NCI-H345 (cell line): ENCODE measurements around the gene SCFD2.

Experiments used
- DNase-seq: peaks from one replicate; lab custom pipeline; 2025; lab: John Stamatoyannopoulos, UW

Gene SCFD2

DNA sequence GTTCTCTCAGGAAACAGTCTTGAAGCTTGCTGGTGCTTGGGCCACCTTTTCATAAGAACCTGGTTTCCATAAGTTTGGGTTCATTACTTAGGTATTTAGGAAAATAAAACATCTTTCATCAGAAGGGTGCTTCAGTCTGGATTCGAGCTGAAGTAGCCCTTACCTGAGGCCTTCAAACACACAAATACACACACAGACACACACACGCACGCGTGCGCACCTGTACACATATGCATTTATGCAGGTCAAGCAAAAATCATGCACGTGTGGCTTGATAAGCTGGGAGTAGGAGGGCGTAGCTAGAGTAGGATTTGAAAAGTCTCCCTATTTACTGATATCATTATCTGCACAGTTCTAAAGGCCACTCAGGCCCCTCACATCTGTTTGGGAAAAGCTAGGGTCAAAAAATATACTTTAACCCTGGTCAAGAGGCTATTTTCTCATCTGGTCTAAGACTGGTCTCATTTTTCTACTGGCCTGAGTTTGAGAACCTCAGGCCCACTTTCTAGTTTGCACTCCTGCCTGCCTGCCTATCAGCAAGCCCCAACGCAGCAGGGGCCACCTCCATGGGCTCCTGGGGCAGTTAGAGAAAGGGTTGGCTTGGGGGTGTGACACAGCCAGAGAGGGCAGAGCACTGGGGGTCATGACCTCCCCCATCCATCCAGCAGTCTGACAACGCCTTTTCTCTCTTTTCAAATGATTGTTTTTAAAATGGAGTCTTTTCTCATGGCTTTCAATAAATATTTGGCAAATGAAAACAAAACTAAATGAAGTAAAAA is 439.5 kb downstream of the SCFD2 start:
- no peak for DNase-seq

DNA sequence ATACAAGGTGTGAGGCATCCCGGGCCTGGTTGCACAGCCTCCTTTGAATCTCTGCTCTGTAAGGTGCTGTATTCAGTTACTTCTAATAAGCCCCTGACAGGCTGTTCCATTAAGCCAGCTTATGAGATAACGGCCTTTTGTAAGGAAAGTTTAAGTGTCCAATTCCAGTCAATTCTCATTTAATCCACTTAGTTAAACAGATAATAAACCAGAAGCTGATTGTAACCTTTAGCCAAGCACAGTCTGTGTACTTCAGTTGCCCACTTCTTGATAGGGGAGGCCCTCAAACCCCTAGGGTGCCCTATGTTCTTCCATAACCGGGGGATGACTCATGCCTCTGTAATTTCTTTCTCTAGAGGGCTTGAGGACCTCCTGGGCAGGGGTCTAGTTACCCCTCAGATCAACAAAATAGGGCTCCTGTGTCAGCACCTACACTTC is 440.3 kb downstream of the SCFD2 start:
- DNase-seq: peak; percentile 54

DNA sequence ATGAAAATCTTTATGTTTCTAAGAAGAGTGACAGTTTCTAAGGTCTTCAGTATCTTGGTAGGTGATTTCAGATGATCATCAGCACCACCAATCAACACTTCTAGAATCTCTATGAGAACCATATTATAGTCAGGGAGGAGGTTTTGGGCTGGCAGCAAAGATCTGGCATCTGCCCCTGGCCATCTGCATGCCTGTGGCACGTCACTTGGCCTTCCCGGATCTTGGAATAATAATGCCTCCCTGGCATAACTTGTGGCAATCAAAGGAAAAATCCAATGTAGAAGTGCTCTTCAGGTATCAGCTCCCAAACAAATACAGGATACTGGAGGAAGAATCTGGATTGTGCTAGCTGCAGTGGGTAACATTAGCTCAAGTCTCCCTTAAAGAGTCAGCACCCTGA is 446.4 kb downstream of the SCFD2 start:
- DNase-seq: no peak

DNA sequence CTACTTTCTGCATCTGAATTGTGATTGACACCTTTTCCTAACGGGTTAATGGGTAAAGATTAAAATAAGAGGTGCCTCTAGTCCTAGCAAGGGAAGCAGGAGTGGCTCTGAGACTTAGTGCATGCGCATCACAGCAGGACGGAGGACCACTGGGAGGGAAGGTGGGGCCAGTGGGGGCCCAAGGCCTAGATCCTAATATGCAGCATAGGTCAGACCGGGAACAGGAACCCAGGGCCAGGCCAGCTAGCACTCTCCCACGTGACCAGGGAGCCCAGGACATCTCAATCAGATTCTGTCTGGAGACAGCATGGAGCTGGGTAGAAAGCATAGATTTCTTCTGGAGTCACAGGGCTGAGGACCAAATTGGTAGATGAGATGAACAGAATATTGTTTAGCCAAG is 448.0 kb downstream of the SCFD2 start:
- DNase-seq: no peak

DNA sequence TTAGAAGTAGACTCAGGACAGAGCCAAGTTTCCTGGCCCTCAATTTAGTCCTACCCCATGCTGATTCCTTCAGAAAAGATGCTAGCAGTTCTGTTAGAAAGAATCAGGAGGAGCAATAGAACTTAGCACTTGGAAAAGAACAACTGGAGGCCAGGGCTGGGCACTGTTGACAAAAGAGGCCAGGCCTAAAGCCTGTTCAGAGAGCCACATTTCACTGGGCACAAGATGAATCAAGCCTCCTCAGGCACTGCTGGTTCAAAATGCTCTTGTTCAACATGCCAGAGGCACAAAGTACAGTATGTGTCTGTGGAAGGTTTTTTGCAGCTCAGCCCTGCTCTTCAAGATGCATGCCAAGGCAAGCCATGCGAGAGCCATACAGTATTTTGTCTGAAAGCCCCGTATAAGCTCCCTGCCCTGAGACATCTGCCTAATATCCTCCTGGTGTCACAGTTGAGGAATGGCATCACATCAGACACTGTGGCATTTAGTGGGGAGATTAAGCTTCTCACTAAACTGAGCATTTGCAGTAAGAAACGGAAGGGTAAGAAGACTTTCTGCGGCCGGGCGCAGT is 450.0 kb downstream of the SCFD2 start:
- DNase-seq: no peak

DNA sequence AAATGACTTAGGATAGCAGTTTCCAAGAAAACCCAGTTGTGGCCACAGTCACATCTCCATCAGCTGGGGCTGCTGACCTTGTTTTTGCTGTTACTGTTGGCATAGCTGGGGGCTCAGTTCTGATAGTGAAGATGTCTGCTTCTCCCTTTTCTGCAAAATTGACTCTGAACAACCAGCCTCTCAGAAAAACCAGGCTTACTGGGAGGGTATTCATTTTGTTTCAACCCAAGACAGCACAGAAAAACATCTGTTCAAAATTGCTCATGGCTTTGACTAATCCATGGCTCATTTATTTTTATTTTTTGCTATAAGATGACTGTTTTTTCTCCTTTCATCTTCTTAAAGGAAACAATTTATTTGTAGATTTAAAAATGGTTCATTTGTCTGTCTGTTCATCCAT is 450.7 kb downstream of the SCFD2 start:
- no peak for DNase-seq

DNA sequence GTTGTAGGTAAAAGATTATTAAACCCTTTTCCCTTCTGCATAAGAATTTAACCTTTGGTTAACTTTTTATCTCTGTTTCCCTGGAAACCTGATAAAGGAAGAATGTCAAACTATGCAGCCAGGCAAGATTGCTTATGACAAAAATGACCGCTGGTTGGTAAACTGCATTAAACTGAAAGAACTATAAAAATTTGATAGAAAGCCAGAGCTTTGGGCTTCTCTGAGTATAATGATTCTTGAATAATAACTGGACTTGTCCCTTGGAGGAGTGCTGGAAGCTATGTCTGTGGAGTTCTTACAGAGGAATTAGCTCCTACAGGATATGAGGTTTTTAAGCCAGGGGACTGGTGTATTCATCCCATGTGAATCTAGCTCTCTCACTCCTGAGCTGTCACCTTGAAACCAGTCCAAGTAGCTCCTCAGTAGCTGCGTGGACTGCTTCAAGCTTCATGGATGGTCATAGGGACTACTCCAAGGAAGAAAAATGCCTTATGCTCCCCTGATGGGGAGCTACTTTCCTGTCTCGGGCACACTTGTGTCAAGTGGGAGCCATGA is 451.7 kb downstream of the SCFD2 start:
- DNase-seq: no peak

DNA sequence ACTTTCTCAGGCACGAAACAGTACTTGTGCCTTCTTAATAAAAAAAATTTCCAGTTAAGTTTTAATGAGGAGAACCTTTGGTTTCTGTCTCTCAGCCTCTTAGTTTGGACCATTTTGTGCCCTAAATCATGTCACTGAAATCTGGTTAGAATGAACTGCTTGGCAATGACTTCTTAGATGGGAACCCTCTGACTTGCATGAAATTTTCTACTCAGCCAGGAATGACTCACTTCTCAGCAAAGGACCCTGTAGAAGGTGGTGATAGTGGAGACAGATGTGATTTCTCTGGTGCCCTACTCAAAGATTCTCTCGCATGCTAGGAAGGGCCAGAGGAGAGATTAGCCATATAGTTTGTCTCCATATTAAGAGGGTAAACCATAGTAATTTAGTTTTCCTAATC is 453.3 kb downstream of the SCFD2 start:
- DNase-seq: no peak

DNA sequence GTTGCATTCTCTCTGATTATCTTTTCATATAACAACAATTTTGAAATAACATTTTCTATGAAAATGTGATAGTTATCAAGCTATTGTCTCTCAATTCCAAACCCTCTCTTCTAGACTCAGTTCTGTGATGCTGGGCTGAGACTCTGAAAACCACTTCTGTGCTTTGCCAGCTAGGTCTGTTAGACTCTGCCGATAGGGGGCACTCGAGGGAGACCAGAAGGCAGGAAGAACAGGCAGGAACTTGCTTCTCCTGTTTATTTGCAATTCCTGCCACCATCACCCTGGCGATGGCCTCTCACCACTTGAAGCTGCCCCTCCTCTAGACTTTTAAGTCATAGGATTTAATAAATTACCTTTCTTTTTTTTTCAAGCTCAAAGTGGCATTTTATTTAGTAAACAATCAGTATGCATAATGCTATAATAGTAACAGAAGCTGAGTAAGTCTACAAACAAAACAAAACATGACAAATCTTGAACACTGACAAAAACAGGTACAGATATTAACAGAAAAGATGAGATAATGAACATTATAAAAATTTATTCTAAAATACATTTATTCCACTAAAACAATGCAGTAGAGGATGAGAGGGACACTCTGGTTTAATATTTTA is 454.1 kb downstream of the SCFD2 start:
- peak; percentile 63 for DNase-seq

DNA sequence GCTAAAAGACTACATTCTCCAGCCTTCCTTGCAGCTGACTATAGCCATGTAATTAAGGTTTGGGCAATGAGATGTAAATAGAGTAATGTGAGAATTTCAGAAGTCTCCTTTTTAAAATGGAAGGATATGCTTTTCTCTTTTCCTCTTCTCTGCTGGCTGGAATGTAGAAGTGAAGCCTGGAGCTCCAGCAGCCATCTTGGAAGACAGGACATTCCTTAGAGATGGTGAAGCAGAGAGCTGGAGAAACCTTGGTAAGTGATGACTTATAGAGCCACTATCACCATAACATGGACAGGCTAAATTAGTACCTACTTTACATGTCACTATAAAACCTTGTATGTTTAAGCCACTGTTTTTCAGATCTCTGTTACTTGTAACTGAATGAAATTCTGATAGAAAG is 455.7 kb downstream of the SCFD2 start:
- no peak for DNase-seq

DNA sequence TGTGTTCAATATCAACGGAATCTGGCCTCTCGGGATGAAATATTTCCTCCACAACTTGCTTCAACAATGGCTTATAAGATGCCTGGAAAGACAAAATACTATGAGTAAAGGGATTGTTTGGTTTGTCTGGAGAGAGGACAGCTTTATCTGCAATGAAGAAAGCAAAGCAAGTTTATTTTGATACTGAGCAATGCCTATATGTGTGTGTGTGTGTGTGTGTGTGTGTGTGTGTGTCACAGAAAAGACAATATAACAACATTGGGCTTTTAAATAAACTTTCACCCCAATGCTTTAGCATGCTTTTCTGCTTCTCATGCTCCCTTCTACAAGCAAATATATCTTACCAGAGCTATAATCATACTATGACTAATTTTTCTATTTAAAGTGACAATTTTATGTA is 458.4 kb downstream of the SCFD2 start:
- no peak for DNase-seq

DNA sequence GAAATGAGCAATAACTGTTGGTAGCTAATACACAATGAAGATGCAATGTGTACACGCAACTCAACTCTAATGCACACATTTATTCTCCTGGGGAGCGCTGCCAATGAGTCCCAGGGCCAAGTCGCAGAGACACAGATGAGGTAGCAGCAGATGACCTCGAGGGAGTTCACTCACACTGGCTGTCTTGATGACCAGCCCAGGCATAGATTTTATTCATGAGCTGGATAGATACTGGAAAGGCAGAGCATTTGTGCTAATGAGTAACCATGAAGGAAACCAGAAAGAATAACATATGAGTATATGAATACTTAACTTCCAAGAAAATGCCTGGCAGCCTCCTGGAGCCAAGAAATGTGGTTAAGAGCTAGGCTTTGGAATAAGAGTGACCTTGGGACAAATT is 461.4 kb downstream of the SCFD2 start:
- no peak for DNase-seq

DNA sequence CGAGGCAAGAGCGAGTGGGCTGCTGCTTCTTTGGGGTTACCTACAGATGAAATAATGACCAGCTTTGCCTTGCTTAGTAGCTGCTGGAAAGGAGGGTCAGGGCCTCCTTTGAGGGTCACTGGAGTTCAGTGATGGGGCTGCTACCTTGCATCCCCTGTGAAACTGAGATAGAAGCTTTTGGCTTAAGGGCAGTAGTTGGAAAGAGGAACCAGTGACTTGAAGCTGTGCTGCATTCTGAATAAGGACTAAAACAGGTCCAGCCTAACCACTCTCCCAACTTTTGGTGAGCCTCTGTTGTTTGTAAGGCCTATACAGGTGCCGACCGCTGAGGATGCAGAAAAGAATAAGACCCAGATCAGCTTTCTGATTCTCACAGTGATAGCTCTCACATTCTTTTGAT is 462.6 kb downstream of the SCFD2 start:
- no peak for DNase-seq

DNA sequence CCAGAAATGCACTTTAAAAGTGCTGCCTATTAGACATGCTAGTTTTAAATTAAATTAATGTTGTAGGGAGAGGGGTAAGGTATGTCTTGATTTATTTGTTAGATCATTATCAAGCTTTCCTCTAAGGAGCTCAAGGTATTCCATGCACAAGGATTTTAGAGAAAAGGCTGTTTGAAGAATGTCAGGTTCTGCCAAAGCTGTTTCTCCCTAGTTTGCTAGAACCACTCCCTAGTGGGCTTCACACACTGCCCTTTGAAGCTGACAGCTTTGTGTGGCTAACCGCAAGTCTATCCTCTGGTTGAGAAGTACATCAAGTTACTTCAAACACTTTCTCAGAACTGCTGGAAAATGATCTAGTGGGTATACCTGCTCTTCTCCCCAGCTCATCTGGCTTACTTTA is 471.4 kb downstream of the SCFD2 start:
- DNase-seq: no peak

DNA sequence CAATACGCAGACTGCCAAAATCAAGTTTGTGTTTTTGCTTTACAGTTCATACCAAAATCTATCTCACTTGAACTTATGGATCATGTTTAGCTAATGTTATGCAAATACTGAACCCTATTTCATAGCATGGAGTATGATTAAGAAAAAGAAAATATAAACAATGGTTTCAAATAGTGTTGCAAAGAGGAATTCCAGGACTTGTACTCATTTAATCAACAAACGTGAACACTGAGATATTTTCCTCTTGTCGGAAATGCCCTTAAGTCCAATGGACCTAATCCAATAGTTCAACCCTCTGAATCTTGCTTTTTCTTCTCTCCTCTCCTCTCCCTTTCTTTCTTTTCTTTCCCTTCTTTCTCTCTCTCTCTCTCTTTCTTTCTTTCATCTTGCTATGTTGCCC is 473.0 kb downstream of the SCFD2 start:
- DNase-seq: no peak

DNA sequence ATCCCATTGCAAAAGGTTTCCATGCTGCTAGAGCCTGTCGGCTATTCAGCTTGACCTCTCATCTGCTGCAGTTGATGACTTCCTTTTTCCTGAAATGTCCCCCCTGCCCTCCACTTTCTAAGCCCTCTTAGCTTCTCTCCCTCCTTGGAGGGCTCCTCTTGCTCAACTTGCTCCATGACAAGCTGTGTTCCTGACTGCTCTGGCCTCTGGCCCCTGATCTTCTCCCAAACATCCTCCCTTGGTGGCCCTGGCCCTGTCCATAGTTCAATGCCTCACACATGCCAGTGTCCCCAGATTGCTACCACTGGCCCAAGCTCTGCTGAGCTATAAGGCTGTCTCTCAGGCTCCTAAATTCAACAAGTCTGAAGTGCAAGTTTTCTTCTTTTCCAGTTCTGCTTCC is 474.1 kb downstream of the SCFD2 start:
- no peak for DNase-seq

DNA sequence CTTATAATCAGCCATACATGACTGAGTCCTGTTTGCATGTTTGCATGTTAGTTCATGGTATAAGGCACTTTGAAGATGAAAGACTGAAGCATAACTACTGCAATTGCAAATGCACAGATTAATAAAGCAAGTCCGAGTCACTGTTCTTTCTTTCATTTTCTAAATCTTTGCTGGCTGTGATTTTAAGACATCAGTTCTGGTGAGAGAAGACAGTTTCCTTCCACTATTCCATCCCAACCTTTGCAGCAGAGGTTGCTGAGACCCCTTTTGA is 475.4 kb downstream of the SCFD2 start:
- no peak for DNase-seq

DNA sequence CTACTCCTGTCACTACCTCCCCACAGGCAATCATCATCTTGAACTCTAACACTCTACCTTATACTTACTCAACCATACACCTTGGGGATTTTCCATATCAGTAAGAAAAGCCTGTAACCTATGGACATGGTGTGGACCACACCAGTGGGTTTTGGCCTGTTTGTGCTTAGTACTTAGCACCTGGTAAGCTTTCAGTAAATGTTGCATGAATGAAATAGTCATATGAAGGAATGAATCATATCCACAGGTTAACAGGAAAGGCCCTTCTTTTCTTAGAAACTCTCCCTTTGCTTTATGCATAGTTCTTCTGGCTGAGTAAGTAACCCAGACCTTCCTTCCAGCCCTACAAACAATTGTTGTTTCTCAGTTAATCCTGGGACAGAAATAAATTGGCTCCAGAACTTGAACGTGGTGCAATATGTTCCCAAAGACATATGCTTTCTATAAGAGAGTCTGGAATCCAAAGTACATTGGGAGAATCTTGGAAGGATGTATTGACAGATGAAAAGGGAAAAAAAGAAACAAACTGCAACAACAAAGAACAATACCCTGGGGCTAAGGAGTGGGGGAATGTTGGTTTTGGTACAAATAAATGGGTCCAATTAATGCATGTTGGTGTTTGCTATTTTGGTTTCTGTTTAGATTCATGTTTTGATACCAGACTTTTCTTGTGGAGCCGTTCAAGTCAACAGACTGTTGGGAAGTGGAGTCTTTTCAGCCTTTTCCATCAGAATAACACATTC is 475.9 kb downstream of the SCFD2 start:
- DNase-seq: no peak

DNA sequence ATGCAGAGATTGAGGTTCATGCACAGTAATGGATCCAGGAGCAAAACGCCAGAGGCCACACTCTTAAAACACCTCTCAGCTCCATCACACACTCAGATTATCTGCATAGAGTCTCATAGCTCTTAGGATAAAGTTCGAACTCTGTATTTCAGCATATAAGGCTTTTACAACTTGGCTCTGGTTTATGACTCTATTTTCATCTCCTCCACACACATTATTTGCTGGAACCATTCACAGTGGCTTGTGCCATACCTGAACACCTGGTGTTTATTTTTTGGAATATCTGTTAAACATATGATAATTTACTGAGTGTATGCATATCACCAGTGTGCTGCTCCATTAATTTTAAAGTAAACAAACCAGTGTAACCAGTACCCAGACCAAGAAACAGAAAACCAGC is 476.5 kb downstream of the SCFD2 start:
- DNase-seq: no peak

DNA sequence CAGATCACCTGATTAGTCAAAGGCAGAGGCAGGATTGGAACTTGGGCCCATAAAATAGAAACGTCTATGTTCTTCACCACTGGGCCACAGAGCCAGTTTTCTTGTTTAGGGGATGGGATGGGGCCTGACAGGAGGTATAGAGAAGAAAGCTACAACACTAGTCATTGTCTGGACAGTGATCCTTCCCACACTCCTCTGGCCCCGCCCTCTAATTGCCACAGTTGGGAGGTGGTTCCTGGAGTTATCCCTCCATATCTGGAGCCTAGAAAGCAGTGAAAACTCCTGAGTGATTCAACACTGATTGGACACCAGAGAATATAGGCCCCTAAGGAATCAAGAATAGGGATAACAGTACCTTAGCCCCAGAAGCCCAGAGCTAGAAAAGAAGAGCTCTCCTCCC is 480.9 kb downstream of the SCFD2 start:
- no peak for DNase-seq

DNA sequence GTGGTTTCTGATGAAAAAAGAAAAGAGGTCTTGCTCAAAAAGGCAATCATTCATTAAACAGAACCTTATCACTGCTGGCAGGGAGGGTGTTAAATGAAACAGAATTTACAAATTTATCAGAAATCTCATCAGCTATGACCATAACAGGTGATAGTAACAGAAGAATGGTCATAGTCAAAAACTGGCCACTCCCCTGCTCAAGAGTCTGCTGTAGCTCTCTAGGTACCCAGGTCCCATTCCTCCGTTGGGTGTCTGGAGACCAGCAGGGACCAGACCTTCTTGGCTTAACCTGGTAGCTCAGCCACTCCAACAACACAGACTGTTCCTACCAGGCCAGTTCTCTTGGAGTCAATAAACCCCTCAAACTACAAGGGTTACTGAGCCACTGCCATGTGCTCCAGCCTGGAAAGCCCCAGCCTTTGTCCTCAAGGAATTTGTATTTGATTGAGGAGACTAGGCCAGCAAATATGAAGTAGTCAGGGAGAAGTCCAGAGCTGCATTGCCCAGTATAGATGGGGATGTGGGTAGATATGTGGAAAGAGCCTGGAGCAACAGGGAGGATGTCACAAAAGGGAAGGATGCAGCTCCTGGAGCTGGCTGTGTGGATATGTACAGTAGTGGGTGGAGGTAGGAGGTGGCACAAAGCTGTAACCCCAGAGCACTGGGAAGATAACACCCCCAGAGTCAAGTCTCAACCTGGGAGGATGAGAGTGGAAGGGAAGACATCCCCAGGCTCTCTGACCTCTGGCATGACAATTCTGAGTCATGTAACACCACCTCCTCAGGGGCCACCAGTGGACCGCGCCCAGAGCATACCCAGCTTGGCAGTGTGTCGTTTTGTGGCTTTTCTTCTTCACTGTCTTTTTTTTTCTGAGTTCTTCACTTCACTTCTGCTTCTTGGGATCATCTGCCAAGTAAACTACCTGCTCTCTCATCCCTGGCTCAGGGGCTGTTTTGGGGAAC is 481.9 kb downstream of the SCFD2 start:
- DNase-seq: no peak

DNA sequence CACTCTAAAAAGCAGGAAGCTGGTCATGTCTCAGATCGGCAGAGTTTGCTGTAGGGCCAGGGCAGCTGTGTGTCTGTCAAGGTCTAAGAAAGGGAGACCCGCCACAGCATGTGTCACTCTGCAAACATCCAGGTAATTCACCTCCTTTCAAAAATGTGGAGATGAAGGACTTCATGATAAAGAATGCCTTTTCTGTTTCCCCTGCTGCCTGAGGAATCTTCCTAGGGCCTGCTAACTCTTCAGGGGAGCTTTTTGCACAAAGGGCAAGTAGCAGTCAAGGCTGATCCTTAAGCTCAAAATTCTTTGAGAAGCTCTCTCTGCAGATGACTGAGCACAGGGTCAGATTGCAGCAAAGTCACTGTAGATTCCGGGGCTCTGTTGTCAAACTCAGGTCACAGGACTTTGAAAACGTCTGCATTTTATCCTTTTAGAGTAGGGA is 482.7 kb downstream of the SCFD2 start:
- DNase-seq: no peak
